ENCODE measurements around the gene PDE4B.

- no peak for TF ChIP-seq CTCF (IDR thresholded peaks at IDR 0.05)
- TF ChIP-seq EZH2 (IDR thresholded peaks at IDR 0.05) = no peak
Measured at GRCh38 chr1:65788762-65789161, 3.9 kb upstream of the PDE4B start.
